ENCODE results near the gene ADAMTS17.

DNA sequence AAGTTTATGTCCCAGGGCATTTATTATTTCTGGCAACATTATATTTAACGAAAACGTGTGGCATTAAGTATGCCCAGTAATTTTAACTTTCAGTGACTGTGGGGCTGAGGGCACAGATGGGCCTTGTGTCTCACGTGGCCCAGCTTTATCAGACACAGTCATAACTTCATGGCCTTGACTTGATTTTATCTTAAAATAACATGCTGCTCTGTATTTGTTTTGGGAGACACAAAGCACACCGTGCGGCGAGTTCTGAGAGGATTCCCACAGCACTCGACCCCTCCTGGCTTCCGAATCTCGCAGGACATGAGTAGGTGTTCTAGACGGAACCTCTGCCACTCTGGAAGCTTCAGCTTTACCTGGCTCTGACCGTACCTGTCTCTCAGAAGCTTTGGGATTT, 180.8 kb downstream of the ADAMTS17 start:
- TF ChIP-seq RAD21 (IDR thresholded peaks at IDR 0.05; ENCODE audit: low read depth) (no peak), MAX (IDR thresholded peaks at IDR 0.05) (no peak), YY1 (IDR thresholded peaks at IDR 0.05; ENCODE audit: low read depth) (no peak), USF1 (IDR thresholded peaks at IDR 0.05) (no peak), ZBTB7A (IDR thresholded peaks at IDR 0.05; ENCODE audit: low read depth) (no peak), CEBPB (IDR thresholded peaks at IDR 0.05) (no peak), TCF12 (IDR thresholded peaks at IDR 0.05; ENCODE audit: low read depth) (no peak), FOXM1 (IDR thresholded peaks at IDR 0.05; ENCODE audit: borderline replicate concordance, low read depth) (no peak)
- TF ChIP-seq, protein P1, sequence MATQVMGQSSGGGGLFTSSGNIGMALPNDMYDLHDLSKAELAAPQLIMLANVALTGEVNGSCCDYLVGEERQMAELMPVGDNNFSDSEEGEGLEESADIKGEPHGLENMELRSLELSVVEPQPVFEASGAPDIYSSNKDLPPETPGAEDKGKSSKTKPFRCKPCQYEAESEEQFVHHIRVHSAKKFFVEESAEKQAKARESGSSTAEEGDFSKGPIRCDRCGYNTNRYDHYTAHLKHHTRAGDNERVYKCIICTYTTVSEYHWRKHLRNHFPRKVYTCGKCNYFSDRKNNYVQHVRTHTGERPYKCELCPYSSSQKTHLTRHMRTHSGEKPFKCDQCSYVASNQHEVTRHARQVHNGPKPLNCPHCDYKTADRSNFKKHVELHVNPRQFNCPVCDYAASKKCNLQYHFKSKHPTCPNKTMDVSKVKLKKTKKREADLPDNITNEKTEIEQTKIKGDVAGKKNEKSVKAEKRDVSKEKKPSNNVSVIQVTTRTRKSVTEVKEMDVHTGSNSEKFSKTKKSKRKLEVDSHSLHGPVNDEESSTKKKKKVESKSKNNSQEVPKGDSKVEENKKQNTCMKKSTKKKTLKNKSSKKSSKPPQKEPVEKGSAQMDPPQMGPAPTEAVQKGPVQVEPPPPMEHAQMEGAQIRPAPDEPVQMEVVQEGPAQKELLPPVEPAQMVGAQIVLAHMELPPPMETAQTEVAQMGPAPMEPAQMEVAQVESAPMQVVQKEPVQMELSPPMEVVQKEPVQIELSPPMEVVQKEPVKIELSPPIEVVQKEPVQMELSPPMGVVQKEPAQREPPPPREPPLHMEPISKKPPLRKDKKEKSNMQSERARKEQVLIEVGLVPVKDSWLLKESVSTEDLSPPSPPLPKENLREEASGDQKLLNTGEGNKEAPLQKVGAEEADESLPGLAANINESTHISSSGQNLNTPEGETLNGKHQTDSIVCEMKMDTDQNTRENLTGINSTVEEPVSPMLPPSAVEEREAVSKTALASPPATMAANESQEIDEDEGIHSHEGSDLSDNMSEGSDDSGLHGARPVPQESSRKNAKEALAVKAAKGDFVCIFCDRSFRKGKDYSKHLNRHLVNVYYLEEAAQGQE (IDR thresholded peaks at IDR 0.05; ENCODE audit: low read depth): no peak

All from Ishikawa (cell line).